HG03442 (cell line): ENCODE data around the gene CATSPER2.
A peak's percentile ranks its signal among the peaks of the same experiment; 100 is the strongest.
"Not testable (repeated sequence)": the region's sequence is repeated elsewhere in the genome, so short reads cannot be mapped to it uniquely, and the experiment has no call there.

Experiments used
- ATAC-seq: cut with Tn5 transposase; IDR thresholded peaks from one replicate; pipeline ENCODE4 v1.9.1; 2021; ENCODE audit warnings: mild to moderate bottlenecking, moderate library complexity; ENCODE audit not compliant: unreplicated experiment

CATSPER2 gene

DNA sequence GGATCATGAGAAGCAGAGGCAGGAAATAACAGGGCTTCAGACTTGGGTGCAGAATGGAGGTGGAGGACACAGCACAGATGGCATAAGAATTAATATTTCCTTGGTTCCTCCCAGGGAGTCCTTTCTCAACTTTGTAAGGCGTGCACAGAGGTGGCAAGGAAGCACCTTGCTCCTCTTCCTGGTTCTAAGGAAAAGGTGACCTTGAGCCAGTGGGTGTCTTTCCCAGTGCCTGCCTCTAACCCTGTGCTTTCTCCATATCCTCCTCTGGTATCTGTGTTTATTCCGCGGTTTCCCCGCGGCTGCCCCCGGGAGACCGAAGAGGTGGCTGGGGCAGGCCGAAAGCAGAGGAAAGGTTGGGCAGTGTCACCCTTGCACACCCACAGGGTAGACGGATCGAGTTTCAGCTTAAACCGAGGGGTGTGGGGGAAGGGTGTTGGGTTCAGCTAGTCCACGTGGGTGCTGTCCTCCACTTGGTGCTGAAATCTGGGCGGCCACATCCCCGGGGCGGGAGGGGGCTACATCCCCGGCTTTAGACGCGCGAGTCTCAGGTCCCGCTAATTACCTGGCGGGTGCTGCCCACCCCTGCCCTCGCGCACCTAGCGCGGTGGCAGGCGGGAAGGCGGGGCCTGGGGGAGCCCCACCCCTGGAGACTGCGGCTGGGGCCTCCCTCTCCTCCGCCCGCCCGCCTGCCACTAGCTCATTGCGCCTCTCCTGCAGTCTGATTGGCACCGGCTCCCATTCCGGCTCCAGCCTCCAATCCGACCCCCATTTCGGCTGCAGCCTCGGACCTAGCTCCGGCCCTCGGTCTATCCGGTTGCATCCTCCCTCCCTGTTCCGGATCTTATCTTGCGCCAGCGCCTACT, 55.1 kb downstream of the CATSPER2 start, which contains the start of gene CKMT1B:
Gene CKMT1B, plus strand, starts transcription at position 700 of the 863 bp plus-strand sequence. CDS start 192 bp downstream, outside the sequence.
- ATAC-seq = not testable (repeated sequence)

DNA sequence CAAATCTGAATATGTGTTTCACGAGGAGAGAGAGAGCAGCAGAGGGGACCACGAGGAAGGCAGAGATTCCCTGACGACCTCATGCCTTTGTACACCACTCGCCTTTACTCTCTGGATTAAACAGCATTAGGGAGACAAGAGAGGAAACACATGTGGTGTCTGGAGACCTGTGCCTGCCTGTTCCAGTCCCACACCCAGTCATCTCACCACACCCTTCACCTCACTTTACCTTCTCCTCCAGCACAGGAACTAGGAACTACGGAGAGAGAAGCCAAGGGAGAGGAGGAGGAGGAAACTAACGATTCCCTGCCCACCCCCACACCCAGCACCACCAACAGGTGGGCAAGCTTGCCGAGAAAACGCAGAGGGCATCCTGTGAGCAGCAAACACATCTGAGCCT, 55.8 kb downstream of the CATSPER2 start:
- ATAC-seq = not testable (repeated sequence)

DNA sequence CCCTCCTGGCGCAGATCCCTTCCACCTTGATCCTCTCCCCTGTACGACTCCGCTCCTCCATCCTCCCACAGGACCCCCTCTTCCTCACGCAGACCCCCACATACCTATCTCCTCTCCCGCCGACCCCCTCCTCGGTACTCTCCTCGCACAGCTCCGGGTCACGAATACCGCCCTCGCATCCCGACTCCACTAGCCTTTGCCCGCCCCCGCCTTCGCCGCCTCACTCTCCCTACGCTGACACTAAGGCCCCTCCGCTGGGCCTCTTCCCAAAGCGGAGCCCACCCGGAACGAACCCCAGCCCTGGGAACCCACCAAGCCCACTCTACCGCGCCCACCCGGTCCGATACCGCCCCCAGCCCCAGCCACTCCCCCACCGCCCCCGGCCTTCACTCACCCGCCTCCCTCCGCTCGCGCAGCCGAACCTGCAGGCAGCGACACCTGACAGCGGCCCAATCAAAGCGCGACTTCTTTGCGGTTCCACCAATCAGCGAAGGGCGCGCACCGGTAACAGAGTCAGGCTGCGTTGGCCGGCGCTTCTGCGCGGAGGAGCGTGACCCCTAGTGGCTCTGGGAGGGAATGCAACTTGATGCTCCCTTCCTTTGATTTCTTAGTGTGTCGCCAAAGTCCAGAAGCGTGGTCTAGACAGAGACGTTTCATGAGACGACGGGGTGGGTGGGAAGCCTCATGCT, 58.7 kb downstream of the CATSPER2 start, which contains the start of gene PPIP5K1:
Gene PPIP5K1, minus strand, starts transcription at position 431 of the 689 bp plus-strand sequence. CDS start 5,704 bp downstream, outside the sequence.
- ATAC-seq = peak; percentile 95
